Fibroblast of skin of scalp (primary cell): ENCODE measurements around the gene ACER2.

Experiments
- DNase-seq: peaks from one replicate; pipeline ENCODE4 v3.0.0-alpha.2; 2013

Gene ACER2

GRCh38 chr9:19456996-19457692, 48.3 kb downstream of the ACER2 start:
- DNase-seq = peak; percentile 75

GRCh38 chr9:19457693-19458009, 48.8 kb downstream of the ACER2 start:
- no peak for DNase-seq

- no peak for DNase-seq
Observed at GRCh38 chr9:19460243-19460642, 51.4 kb downstream of the ACER2 start.

GRCh38 chr9:19461135-19461534, 52.3 kb downstream of the ACER2 start:
- DNase-seq = no peak

GRCh38 chr9:19464061-19464763, 55.4 kb downstream of the ACER2 start:
- DNase-seq = no peak

- peak; percentile 71 for DNase-seq
Observed at GRCh38 chr9:19464764-19465585, 56.2 kb downstream of the ACER2 start.

- DNase-seq = no peak
Observed at GRCh38 chr9:19465586-19466279, 56.9 kb downstream of the ACER2 start.

- DNase-seq = no peak
Observed at GRCh38 chr9:19466280-19466639, 57.5 kb downstream of the ACER2 start.

- no peak for DNase-seq
Observed at GRCh38 chr9:19469271-19469670, 60.5 kb downstream of the ACER2 start.

GRCh38 chr9:19470567-19470966, 61.8 kb downstream of the ACER2 start:
- DNase-seq = no peak

- DNase-seq = no peak
Observed at GRCh38 chr9:19470981-19471650, 62.3 kb downstream of the ACER2 start.

GRCh38 chr9:19471737-19472648, 63.2 kb downstream of the ACER2 start:
- DNase-seq = peak; percentile 55

- DNase-seq = no peak
Observed at GRCh38 chr9:19473605-19474004, 64.8 kb downstream of the ACER2 start.

GRCh38 chr9:19479874-19480273, 71.1 kb downstream of the ACER2 start:
- DNase-seq = no peak

- no peak for DNase-seq
Observed at GRCh38 chr9:19480345-19480744, 71.5 kb downstream of the ACER2 start.

GRCh38 chr9:19481121-19481870, 72.5 kb downstream of the ACER2 start:
- DNase-seq = no peak

GRCh38 chr9:19481971-19482404, 73.2 kb downstream of the ACER2 start:
- DNase-seq = no peak

GRCh38 chr9:19484699-19485098, 75.9 kb downstream of the ACER2 start:
- no peak for DNase-seq

GRCh38 chr9:19485193-19485592, 76.4 kb downstream of the ACER2 start:
- no peak for DNase-seq

- no peak for DNase-seq
Observed at GRCh38 chr9:19486803-19487202, 78.0 kb downstream of the ACER2 start.

GRCh38 chr9:19488721-19489120, 79.9 kb downstream of the ACER2 start:
- DNase-seq = no peak
